ENCODE data around the gene OR5H2. TPM values are rescaled to one million over a fixed set of nuclear protein-coding genes. Genes with fewer than 3 reads are reported as not detected.

Gene OR5H2
- total and polyA plus RNA-seq, 2 donors (not counting 3 experiments of a cell fraction or from before 2014, with no cell fraction given) = not detected

DNA sequence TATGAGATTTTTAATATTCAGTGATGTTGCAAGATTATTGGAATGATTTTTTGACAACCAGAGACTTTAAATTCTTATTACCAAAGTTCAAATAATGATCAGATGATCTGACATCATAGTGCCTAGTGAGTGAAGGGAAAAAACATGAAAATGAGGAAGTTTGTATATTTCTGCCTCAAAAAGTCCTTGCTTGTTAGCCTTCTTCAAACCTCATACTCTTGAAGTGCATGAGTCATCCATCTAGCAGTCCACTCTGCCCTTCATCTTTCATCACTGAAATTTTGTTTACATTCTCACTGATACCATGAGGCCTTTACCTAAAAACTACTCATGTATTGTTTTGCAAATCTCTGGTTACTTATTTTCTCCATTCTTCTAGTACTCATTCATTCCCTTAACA lies 42.2 kb upstream of the OR5H2 start:
- BruUV-seq (replicated peaks) = no TSS peak
- Histone ChIP-seq H3K36me3 (ENCODE audit: control insufficient read depth in 2 of 2, extremely low read depth in 1 of 2, insufficient read depth in 2 of 2, low read length in 2 of 2) (no peaks in the 10 kb centered on the region), H3K9me3 (replicated peaks; ENCODE audit: control insufficient read depth, insufficient read depth, low read length) (no peaks in the 10 kb centered on the region), H3K4me1 (ENCODE audit: control insufficient read depth, extremely low read depth, insufficient read depth, low read length) (no peaks in the 10 kb centered on the region), H3K4me3 (replicated peaks in 1 of 3; ENCODE audit: insufficient read depth in 1 of 3, low read depth in 1 of 3, low read length in 3 of 3) (no peak overlapping the region), H3K4me2 (ENCODE audit: insufficient read depth, low read length) (no peak overlapping the region), H4K20me1 (replicated peaks; ENCODE audit: control insufficient read depth, extremely low read depth, insufficient read depth, low read length) (no peaks in the 10 kb centered on the region), H3K27ac (ENCODE audit: insufficient read depth, low read depth, low read length) (no peak overlapping the region), H3K9ac (replicated peaks; ENCODE audit: extremely low read depth, insufficient read depth, low read length) (no peak overlapping the region), H3K9me1 (replicated peaks; ENCODE audit: control insufficient read depth, extremely low read depth, insufficient read depth, low read length) (no peaks in the 10 kb centered on the region), H3K79me2 (ENCODE audit: control insufficient read depth, insufficient read depth, low read length) (no peaks in the 10 kb centered on the region), H3K27me3 (ENCODE audit: control insufficient read depth in 2 of 2, insufficient read depth in 2 of 2, low read length in 2 of 2) (no peaks in the 10 kb centered on the region), H2AFZ (ENCODE audit: low read depth, low read length) (no peak overlapping the region)
- no peak for TF ChIP-seq FOS (IDR thresholded peaks at IDR 0.05; ENCODE audit: borderline replicate concordance, insufficient read depth, low read length)
- TF ChIP-seq, protein P1, sequence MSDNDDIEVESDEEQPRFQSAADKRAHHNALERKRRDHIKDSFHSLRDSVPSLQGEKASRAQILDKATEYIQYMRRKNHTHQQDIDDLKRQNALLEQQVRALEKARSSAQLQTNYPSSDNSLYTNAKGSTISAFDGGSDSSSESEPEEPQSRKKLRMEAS (IDR thresholded peaks at IDR 0.05; ENCODE audit: insufficient read depth, insufficient read length) = no peak
- TF ChIP-seq POLR2A (IDR thresholded peaks at IDR 0.05; ENCODE audit: low read depth, low read length) = no peak
- TF ChIP-seq GATA2 (IDR thresholded peaks at IDR 0.05; ENCODE audit: insufficient read depth, insufficient read length, low read depth, low read length) = no peak
- no peak for TF ChIP-seq MYC (IDR thresholded peaks at IDR 0.05; ENCODE audit: low read depth, low read length)
- TF ChIP-seq, protein P2, sequence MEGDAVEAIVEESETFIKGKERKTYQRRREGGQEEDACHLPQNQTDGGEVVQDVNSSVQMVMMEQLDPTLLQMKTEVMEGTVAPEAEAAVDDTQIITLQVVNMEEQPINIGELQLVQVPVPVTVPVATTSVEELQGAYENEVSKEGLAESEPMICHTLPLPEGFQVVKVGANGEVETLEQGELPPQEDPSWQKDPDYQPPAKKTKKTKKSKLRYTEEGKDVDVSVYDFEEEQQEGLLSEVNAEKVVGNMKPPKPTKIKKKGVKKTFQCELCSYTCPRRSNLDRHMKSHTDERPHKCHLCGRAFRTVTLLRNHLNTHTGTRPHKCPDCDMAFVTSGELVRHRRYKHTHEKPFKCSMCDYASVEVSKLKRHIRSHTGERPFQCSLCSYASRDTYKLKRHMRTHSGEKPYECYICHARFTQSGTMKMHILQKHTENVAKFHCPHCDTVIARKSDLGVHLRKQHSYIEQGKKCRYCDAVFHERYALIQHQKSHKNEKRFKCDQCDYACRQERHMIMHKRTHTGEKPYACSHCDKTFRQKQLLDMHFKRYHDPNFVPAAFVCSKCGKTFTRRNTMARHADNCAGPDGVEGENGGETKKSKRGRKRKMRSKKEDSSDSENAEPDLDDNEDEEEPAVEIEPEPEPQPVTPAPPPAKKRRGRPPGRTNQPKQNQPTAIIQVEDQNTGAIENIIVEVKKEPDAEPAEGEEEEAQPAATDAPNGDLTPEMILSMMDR (IDR thresholded peaks at IDR 0.05; ENCODE audit: extremely low read depth in 1 of 2, insufficient read depth in 1 of 2, low read depth in 1 of 2, low read length in 2 of 2) = no peak
- no peak for TF ChIP-seq POLR2AphosphoS5 (IDR thresholded peaks at IDR 0.05; ENCODE audit: insufficient read depth, low read depth, low read length)
- TF ChIP-seq JUN (IDR thresholded peaks at IDR 0.05; ENCODE audit: borderline replicate concordance, insufficient read depth, insufficient read length, low read depth) = no peak
- TF ChIP-seq EZH2 (IDR thresholded peaks at IDR 0.05; ENCODE audit: borderline replicate concordance, low read depth, low read length, severe bottlenecking) = no peak
- POLR2A ChIA-PET = no interaction called here
- CTCF ChIA-PET = interaction anchor here (1.0 kb wide), 1 partner anchor 26 kb away, joined by 5 read pairs; no protein-coding TSS in a partner anchor
- dilution Hi-C loops (cut with MboI; ENCODE audit: extremely low pct_ligation_motif_present, low sequenced_read_pairs) = no loop called here
- DNase-seq (ENCODE audit: low read depth, low spot score) (no peak), FAIRE-seq (no peak)
- intact Hi-C loops (cut with micrococcal nuclease) = no loop called here

Data from endothelial cell of umbilical vein (primary cell).